K562 (cell line): ENCODE measurements around the gene ACBD6. TPM values are rescaled to one million over a fixed set of nuclear protein-coding genes. Genes with fewer than 3 reads are reported as not detected.

Source experiments
- ATAC-seq: fragments of 200-7000 bp; cut with Tn5 transposase; 3 replicates; pipeline ENCODE4 v1.9.1; 2020; ENCODE audit warnings: moderate library complexity
- BruUV-seq: library from RNA; stranded (reverse); fragments of 400-500 nt; replicated peaks from 2 replicates; lab custom pipeline; 2021; lab: Mats Ljungman, UMichigan
- CTCF ChIA-PET: fragments of 300-600 bp; formaldehyde crosslinking; extraction: SDS; loops from one replicate; lab custom pipeline; 2021; ENCODE audit warnings: low intra/inter-chr PET ratio; lab: Yijun Ruan, JAX
- POLR2A ChIA-PET: fragments of 300-600, 350-650 bp; sonication (Branson Sonifier 250); formaldehyde crosslinking; extraction: SDS; loops from one replicate; lab custom pipeline; 2021; ENCODE audit warnings: antibody characterized with exemption, inconsistent platforms; lab: Yijun Ruan, JAX
- DNase-seq, 4 experiments: peaks; one replicate each; pipeline versions ENCODE4 v3.0.0 to v3.0.0-alpha.2; 2011 to 2018; ENCODE audit warnings: low spot score in 3 of 4, mixed read lengths in 3 of 4; ENCODE audit errors: extremely low read depth in 1 of 4
- FAIRE-seq: peaks from 2 replicates; lab custom pipeline; 2011; peaks lifted over from hg19 to GRCh38; lab: Jason Lieb, UNC
- H2AFZ ChIP-seq: 2 replicates; pipeline ENCODE4 v1.6.0; 2011; ENCODE audit warnings: low read depth, low read length, control low read depth, inconsistent platforms
- H3K27ac ChIP-seq: fragments of 200-600 bp; 3 replicates; pipeline ENCODE4 v1.8.0; 2011; ENCODE audit warnings: low read depth, mild to moderate bottlenecking, control low read depth, inconsistent platforms, low read length, moderate library complexity, mixed read lengths; ENCODE audit errors: extremely low read depth
- H3K27me3 ChIP-seq, 2 experiments: fragments of 300-600 bp in 1 of 2; 2 replicates in 1 of 2; 3 replicates in 1 of 2; pipeline versions ENCODE4 v1.6.0 to v1.8.0; 2011; ENCODE audit warnings: inconsistent platforms in 2 of 2, low read length in 2 of 2, mild to moderate bottlenecking in 1 of 2, mixed read lengths in 1 of 2, moderate library complexity in 1 of 2; ENCODE audit not compliant: control insufficient read depth in 2 of 2, insufficient read depth in 2 of 2
- H3K36me3 ChIP-seq: fragments of 300-600 bp; 3 replicates; pipeline ENCODE4 v1.8.0; 2011; ENCODE audit warnings: mild to moderate bottlenecking, low read length, inconsistent platforms; ENCODE audit not compliant: control insufficient read depth, insufficient read depth
- H3K4me1 ChIP-seq, 2 experiments: fragments of 200-600 bp in 1 of 2; replicated peaks in 1 of 2; 2 replicates in 1 of 2; 3 replicates in 1 of 2; pipeline versions ENCODE4 v1.5.1 to v1.8.0; 2011; ENCODE audit warnings: inconsistent platforms in 2 of 2, low read length in 2 of 2, mild to moderate bottlenecking in 1 of 2, mixed read lengths in 1 of 2, moderate library complexity in 1 of 2; ENCODE audit not compliant: control insufficient read depth in 2 of 2, insufficient read depth in 2 of 2
- H3K4me2 ChIP-seq: 2 replicates; pipeline ENCODE4 v1.6.1; 2011; ENCODE audit warnings: low read length, control low read depth, inconsistent platforms, mixed read lengths; ENCODE audit not compliant: insufficient read depth
- H3K4me3 ChIP-seq: fragments of 200-600 bp; sonication (generic), shearing (Covaris generic); 2 replicates; pipeline ENCODE4 v1.5.1; 2016; ENCODE audit warnings: control low read depth, inconsistent platforms
- H3K79me2 ChIP-seq: fragments of 200-600 bp; 3 replicates; pipeline ENCODE4 v1.8.0; 2011; ENCODE audit warnings: low read length, inconsistent platforms; ENCODE audit not compliant: control insufficient read depth, insufficient read depth
- H3K9ac ChIP-seq, 2 experiments: 2 replicates each; pipeline versions ENCODE4 v1.6.0 to v1.6.1; 2011; ENCODE audit warnings: low read depth in 2 of 2, low read length in 2 of 2, control low read depth in 1 of 2, inconsistent platforms in 1 of 2, mild to moderate bottlenecking in 1 of 2, mixed read lengths in 1 of 2; ENCODE audit not compliant: insufficient read depth in 1 of 2
- H3K9me1 ChIP-seq: one replicate; pipeline ENCODE4 v1.6.0; 2011; ENCODE audit warnings: inconsistent platforms, mild to moderate bottlenecking, low read length, moderate library complexity; ENCODE audit not compliant: control insufficient read depth, insufficient read depth
- H3K9me3 ChIP-seq: replicated peaks from 2 replicates; pipeline ENCODE4 v1.5.1; 2011; ENCODE audit warnings: low read depth, low read length, inconsistent platforms; ENCODE audit not compliant: control insufficient read depth, insufficient read depth
- H4K20me1 ChIP-seq: replicated peaks from 2 replicates; pipeline ENCODE4 v1.6.1; 2011; ENCODE audit warnings: low read length, inconsistent platforms, mixed read lengths; ENCODE audit not compliant: control insufficient read depth, insufficient read depth
- BRF2 ChIP-seq: IDR thresholded peaks from 3 replicates; pipeline ENCODE4 v1.6.1; 2011; ENCODE audit warnings: borderline replicate concordance, mild to moderate bottlenecking; ENCODE audit not compliant: insufficient read length, insufficient read depth
- CBX5 ChIP-seq: IDR thresholded peaks from 2 replicates; pipeline ENCODE4 v1.6.1; 2014; ENCODE audit warnings: low read depth, borderline replicate concordance
- NFATC3 ChIP-seq: fragments of 450-650 bp; IDR thresholded peaks from 2 replicates; pipeline ENCODE4 v1.6.1; 2017; ENCODE audit warnings: mild to moderate bottlenecking
- PHF8 ChIP-seq: fragments of 200-600 bp; sonication (generic); IDR thresholded peaks from 2 replicates; pipeline ENCODE4 v1.6.1; 2012; ENCODE audit warnings: mixed run types, mild to moderate bottlenecking, inconsistent platforms, low read length, moderate library complexity, borderline replicate concordance
- RBM15 ChIP-seq: fragments of 200-400 bp; formaldehyde crosslinking; IDR thresholded peaks from 2 replicates; pipeline ENCODE4 v1.6.1; 2018; ENCODE audit warnings: mild to moderate bottlenecking, low read length, moderate library complexity; ENCODE audit not compliant: insufficient read depth
- THRA ChIP-seq: fragments of 450-650 bp; IDR thresholded peaks from 2 replicates; pipeline ENCODE4 v1.6.1; 2017; ENCODE audit warnings: mild to moderate bottlenecking, moderate library complexity
- WGBS: fragments of 100-300 bp; shearing (Covaris generic); methylation state at CpG from one replicate; pipeline ENCODE4 v1.1.6; 2016; ENCODE audit warnings: low coverage, mixed read lengths; ENCODE audit not compliant: insufficient coverage; ENCODE audit errors: missing lambda C conversion rate; 5-methylcytosine and 5-hydroxymethylcytosine counted together
- in situ Hi-C: fragments of 300-500 bp; cut with MboI; formaldehyde crosslinking; loops from 4 replicates; pipeline ENCODE4 v1.15.0; 2018; ENCODE audit warnings: inconsistent platforms, mixed read lengths
- intact Hi-C: fragments of 100-400 bp; cut with micrococcal nuclease; formaldehyde crosslinking; loops from 2 replicates; pipeline ENCODE4 v1.14.2; 2022
- polyA plus RNA-seq, 8 experiments: library from polyadenylated mRNA; depleted of rRNA in 4 of 8; stranded (reverse) in 5 of 8; unstranded in 3 of 8; fragments of >200 nt; fragmentation: Nextera tagmentation in 2 of 8; fragmentation: Illumina TruSeq in 1 of 8; extraction: Ambion mirVana in 2 of 8; extraction: Trizol in 1 of 8; gene quantifications; 2 replicates each; pipeline versions ENCODE4 v1.2.1 to v1.2.3, GENCODE V29; 2011 to 2014; ENCODE audit warnings: inconsistent platforms in 1 of 8, missing spikeins in 1 of 8
- total RNA-seq, 7 experiments: library from RNA; depleted of rRNA in 6 of 7; stranded (reverse); fragments of >200 nt in 6 of 7; fragmentation: Illumina TruSeq in 2 of 7; extraction: Trizol in 2 of 7; gene quantifications; 2 replicates each; pipeline versions ENCODE4 v1.2.1 to v1.2.3, GENCODE V29; 2011 to 2021; ENCODE audit warnings: low replicate concordance in 1 of 7

The ACBD6 gene
- total and polyA plus RNA-seq, 9 of the 15 experiments (the other 6 are each of a cell fraction or from before 2014, with no cell fraction given), result 16.9 to 107 (median 77.7) TPM

- no peaks in the 10 kb centered on the region for H3K27me3 ChIP-seq
- no peaks in the 10 kb centered on the region for H4K20me1 ChIP-seq
- H3K9ac ChIP-seq, result no peak overlapping the region
- H3K27ac ChIP-seq, result no peak overlapping the region
- in situ Hi-C loops, result no loop called here
- no peak for FAIRE-seq
- no peaks in the 10 kb centered on the region for H3K9me1 ChIP-seq
- intact Hi-C loops, result no loop called here
- ChIA-PET POLR2A (no interaction called here), CTCF (no interaction called here)
- 81% methylated on average over 4 of the region's 4 CpGs for WGBS
- TF ChIP-seq RBM15, result no peak
- TF ChIP-seq NFATC3, result no peak
- TF ChIP-seq BRF2, result no peak
- no peak for TF ChIP-seq THRA
- TF ChIP-seq CBX5, result no peak
- TF ChIP-seq PHF8, result no peak
- no peak overlapping the region for H3K4me3 ChIP-seq
- BruUV-seq, result no TSS peak
- H3K9me3 ChIP-seq, result no peaks in the 10 kb centered on the region
- H3K79me2 ChIP-seq, result peaks cover 38% of the 10 kb centered on the region
- no peaks in the 10 kb centered on the region; a peak in 1 of 5 replicates for H3K4me1 ChIP-seq
- no peaks in the 10 kb centered on the region for H3K36me3 ChIP-seq
- ATAC-seq, result no peak
- DNase-seq, result no peak
- no peak overlapping the region for H3K4me2 ChIP-seq
- H2AFZ ChIP-seq, result no peak overlapping the region
Measured at GRCh38 chr1:180456191-180456590, 46.2 kb downstream of the ACBD6 start.
